HCT116 (cell line): ENCODE results near the gene ORC4. TPM values are rescaled to one million over a fixed set of nuclear protein-coding genes. Genes with fewer than 3 reads are reported as not detected.
A peak's percentile ranks its signal among the peaks of the same experiment; 100 is the strongest.

Source experiments
- ATAC-seq: fragments of 200-7000 bp; cut with Tn5 transposase; 2 replicates; pipeline ENCODE4 v1.9.1; 2020; ENCODE audit warnings: mild to moderate bottlenecking, moderate library complexity
- BruUV-seq: library from RNA; stranded (reverse); fragments of 400-500 nt; replicated peaks from 2 replicates; lab custom pipeline; 2021; lab: Mats Ljungman, UMichigan
- CTCF ChIA-PET: fragments of 300-600 bp; sonication (Branson Sonifier 250); formaldehyde crosslinking; loops from one replicate; lab custom pipeline; 2021; ENCODE audit warnings: antibody characterized with exemption; lab: Charles Lee
- POLR2A ChIA-PET: fragments of 300-600, 350-600 bp; sonication (Branson Sonifier 250); formaldehyde crosslinking; loops from one replicate; lab custom pipeline; 2021; ENCODE audit warnings: antibody characterized with exemption; lab: Charles Lee
- RAD21 ChIA-PET, 2 experiments: fragments of 300-600 bp; sonication (Branson Sonifier 250); formaldehyde crosslinking; loops; one replicate each; lab custom pipeline; 2023; ENCODE audit warnings: low total read pairs in 2 of 2; ENCODE audit not compliant: uncharacterized antibody in 2 of 2, unreplicated experiment in 2 of 2, low non-redundant PET in 1 of 2; lab: Charles Lee
- DNase-seq: peaks from one replicate; pipeline ENCODE4 v3.0.0-alpha.2; 2010; ENCODE audit warnings: low read depth, low spot score
- H2AFZ ChIP-seq: fragments of 200-600 bp; shearing (Covaris generic), sonication (generic); 2 replicates; pipeline ENCODE4 v1.6.1; 2017; ENCODE audit warnings: low read depth, mixed run types, mixed read lengths, antibody characterized with exemption, low read length; ENCODE audit not compliant: poor library complexity, severe bottlenecking
- H3K27ac ChIP-seq: 2 replicates; pipeline ENCODE4 v1.5.1; 2012; ENCODE audit warnings: low read depth, low read length
- H3K27me3 ChIP-seq: fragments of 200-600 bp; sonication (generic); 2 replicates; pipeline ENCODE4 v1.6.1; 2016; ENCODE audit warnings: mixed run types, low read length, mixed read lengths; ENCODE audit not compliant: insufficient read depth
- H3K36me3 ChIP-seq, 2 experiments: fragments of 200-500 bp in 1 of 2; fragments of 200-600 bp in 1 of 2; sonication (Bioruptor generic) in 1 of 2; sonication (generic) in 1 of 2; 2 replicates each; pipeline versions ENCODE4 v1.5.1 to v1.6.1; 2014 to 2016; ENCODE audit warnings: low read length in 2 of 2, inconsistent platforms in 1 of 2, mixed read lengths in 1 of 2, mixed run types in 1 of 2; ENCODE audit not compliant: insufficient read depth in 2 of 2, control insufficient read depth in 1 of 2
- H3K4me1 ChIP-seq, 2 experiments: fragments of 200-600 bp in 1 of 2; sonication (generic) in 1 of 2; 2 replicates each; pipeline versions ENCODE4 v1.5.1 to v1.6.1; 2012 to 2017; ENCODE audit warnings: low read length in 2 of 2, inconsistent platforms in 1 of 2, mild to moderate bottlenecking in 1 of 2, mixed read lengths in 1 of 2, mixed run types in 1 of 2, moderate library complexity in 1 of 2; ENCODE audit not compliant: insufficient read depth in 2 of 2, control insufficient read depth in 1 of 2
- H3K4me2 ChIP-seq: fragments of 200-600 bp; sonication (generic); 2 replicates; pipeline ENCODE4 v1.6.1; 2017; ENCODE audit warnings: mixed run types, low read length, mixed read lengths
- H3K4me3 ChIP-seq, 2 experiments: fragments of 200-600 bp in 1 of 2; sonication (generic) in 1 of 2; replicated peaks in 1 of 2; 2 replicates each; pipeline ENCODE4 v1.5.1; 2011 to 2016; ENCODE audit warnings: low read length in 2 of 2, control low read depth in 1 of 2, low read depth in 1 of 2, mild to moderate bottlenecking in 1 of 2, mixed read lengths in 1 of 2, mixed run types in 1 of 2
- H3K79me2 ChIP-seq: fragments of 200-600 bp; sonication (generic); 2 replicates; pipeline ENCODE4 v1.6.1; 2017; ENCODE audit warnings: mild to moderate bottlenecking, mixed run types, low read length, moderate library complexity, mixed read lengths; ENCODE audit not compliant: insufficient read depth
- H3K9ac ChIP-seq: fragments of 200-600 bp; sonication (generic); 2 replicates; pipeline ENCODE4 v1.6.1; 2016; ENCODE audit warnings: low read length, mixed read lengths
- H3K9me2 ChIP-seq: fragments of 200-600 bp; sonication (generic), shearing (Covaris generic); 2 replicates; pipeline ENCODE4 v1.6.1; 2017; ENCODE audit warnings: mixed run types, mild to moderate bottlenecking, moderate library complexity; ENCODE audit not compliant: insufficient read depth
- H3K9me3 ChIP-seq, 2 experiments: fragments of 200-500 bp in 1 of 2; fragments of 200-600 bp in 1 of 2; sonication (Bioruptor generic) in 1 of 2; sonication (generic) in 1 of 2; 2 replicates each; pipeline ENCODE4 v1.6.1; 2014 to 2017; ENCODE audit warnings: low read length in 2 of 2, mixed read lengths in 2 of 2, inconsistent platforms in 1 of 2, low read depth in 1 of 2, mild to moderate bottlenecking in 1 of 2, mixed run types in 1 of 2, moderate library complexity in 1 of 2; ENCODE audit not compliant: control insufficient read depth in 1 of 2, insufficient read depth in 1 of 2
- H4K20me1 ChIP-seq: fragments of 200-600 bp; sonication (generic), shearing (Covaris generic); 2 replicates; pipeline ENCODE4 v1.6.1; 2017; ENCODE audit warnings: mixed run types, mild to moderate bottlenecking, moderate library complexity; ENCODE audit not compliant: insufficient read depth
- EGR1 ChIP-seq: IDR thresholded peaks from 2 replicates; pipeline ENCODE4 v1.6.1; 2012; ENCODE audit warnings: low read depth
- ELF1 ChIP-seq: IDR thresholded peaks from 2 replicates; pipeline ENCODE4 v1.6.1; 2012; ENCODE audit warnings: low read depth, borderline replicate concordance
- EZH2 ChIP-seq: fragments of 200-600 bp; sonication (generic); IDR thresholded peaks from 2 replicates; pipeline ENCODE4 v1.6.1; 2017; ENCODE audit warnings: antibody characterized with exemption, mixed run types
- FOSL1 ChIP-seq: IDR thresholded peaks from 2 replicates; pipeline ENCODE4 v1.6.1; 2012; ENCODE audit warnings: low read depth
- JUND ChIP-seq: IDR thresholded peaks from 2 replicates; pipeline ENCODE4 v1.6.1; 2012
- POLR2A ChIP-seq: IDR thresholded peaks from 2 replicates; pipeline ENCODE4 v1.7.0; 2011; ENCODE audit warnings: borderline replicate concordance; ENCODE audit not compliant: insufficient read depth, insufficient read length; ENCODE audit errors: extremely low read depth
- POLR2AphosphoS5 ChIP-seq: IDR thresholded peaks from 2 replicates; pipeline ENCODE4 v1.6.1; 2011; ENCODE audit warnings: mild to moderate bottlenecking, low read depth, low read length, moderate library complexity
- RAD21 ChIP-seq: IDR thresholded peaks from 2 replicates; pipeline ENCODE4 v1.6.1; 2012; ENCODE audit warnings: low read depth, mild to moderate bottlenecking
- SIN3A ChIP-seq: IDR thresholded peaks from 2 replicates; pipeline ENCODE4 v1.6.1; 2012; ENCODE audit warnings: low read depth
- SP1 ChIP-seq: IDR thresholded peaks from 2 replicates; pipeline ENCODE4 v1.6.1; 2012; ENCODE audit warnings: low read depth
- TCF7L2 ChIP-seq: IDR thresholded peaks from 2 replicates; pipeline ENCODE4 v1.7.0; 2011; ENCODE audit warnings: borderline replicate concordance, inconsistent platforms; ENCODE audit not compliant: insufficient read depth, insufficient read length; ENCODE audit errors: extremely low read depth
- YY1 ChIP-seq: IDR thresholded peaks from 2 replicates; pipeline ENCODE4 v1.6.1; 2011; ENCODE audit warnings: low read length, low read depth, moderate library complexity, mild to moderate bottlenecking; ENCODE audit not compliant: insufficient replicate concordance; ENCODE audit errors: extremely low read depth
- ZFX ChIP-seq: fragments of 450-650 bp; IDR thresholded peaks from 2 replicates; pipeline ENCODE4 v1.6.1; 2017
- ZNF274 ChIP-seq: fragments of 200-500 bp; sonication (Bioruptor generic); IDR thresholded peaks from 2 replicates; pipeline ENCODE4 v1.6.1; 2014; ENCODE audit warnings: mild to moderate bottlenecking, low read depth, low read length, inconsistent platforms
- intact Hi-C: fragments of 100-400 bp; cut with micrococcal nuclease; formaldehyde crosslinking; loops from 2 replicates; pipeline ENCODE4 v1.10.0; 2022
- total RNA-seq: library from RNA; stranded (reverse); gene quantifications from one replicate; pipeline ENCODE4 v1.2.1, GENCODE V29; 2021; ENCODE audit not compliant: unreplicated experiment
- TF ChIP-seq, protein P1 (sequence below): IDR thresholded peaks from 2 replicates; pipeline ENCODE4 v1.6.1; 2012
- TF ChIP-seq, protein P2 (sequence below): IDR thresholded peaks from 2 replicates; pipeline ENCODE4 v1.6.1; 2011; ENCODE audit warnings: mild to moderate bottlenecking, low read length, moderate library complexity; ENCODE audit not compliant: insufficient replicate concordance; ENCODE audit errors: extremely low read depth
- TF ChIP-seq, protein P3 (sequence below): IDR thresholded peaks from 2 replicates; pipeline ENCODE4 v1.6.1; 2012; ENCODE audit warnings: low read depth
- TF ChIP-seq, protein P4 (sequence below), 3 experiments: fragments of 200-600 bp in 1 of 3; sonication (generic) in 1 of 3; IDR thresholded peaks in 2 of 3; conservative IDR thresholded peaks in 1 of 3; 2 replicates each; pipeline ENCODE4 v1.5.1; 2012 to 2017; ENCODE audit warnings: low read depth in 2 of 3, low read length in 2 of 3, antibody characterized with exemption in 1 of 3, borderline replicate concordance in 1 of 3, control low read depth in 1 of 3, mild to moderate bottlenecking in 1 of 3, mixed read lengths in 1 of 3, mixed run types in 1 of 3, moderate library complexity in 1 of 3; ENCODE audit not compliant: insufficient read depth in 1 of 3
- TF ChIP-seq, protein P5 (sequence below): IDR thresholded peaks from 2 replicates; pipeline ENCODE4 v1.6.1; 2012

The ORC4 gene
- total RNA-seq, 1 experiment from 2014 or later = 51.0 TPM

DNA sequence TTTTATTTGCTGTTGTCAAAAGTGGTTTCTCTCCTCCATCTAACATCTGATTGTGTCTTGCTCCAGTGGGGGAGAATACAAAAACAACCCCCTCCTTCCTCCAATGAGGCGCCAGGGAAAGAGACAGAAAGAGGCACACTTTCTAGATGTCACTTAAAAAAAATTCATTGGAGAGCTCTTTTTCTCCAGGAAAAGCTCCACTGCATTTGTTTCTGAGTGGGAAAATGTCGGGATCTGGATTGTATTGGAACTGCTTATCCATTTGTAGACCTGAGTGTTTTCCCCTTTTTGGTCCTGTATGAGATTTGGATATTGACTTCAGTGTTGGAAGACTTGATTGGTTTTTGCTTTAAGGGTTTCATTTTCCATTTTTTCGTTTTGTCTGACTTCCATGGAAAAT is 1.3 kb upstream of the ORC4 start:
- ChIA-PET POLR2A (no interaction called here), RAD21 (no interaction called here), CTCF (no interaction called here)
- Histone ChIP-seq H3K36me3 (no peaks in the 10 kb centered on the region), H3K9ac (peak overlapping the region; percentile 76), H3K27me3 (no peaks in the 10 kb centered on the region), H3K4me2 (peak overlapping the region; percentile 72), H3K9me2 (no peaks in the 10 kb centered on the region), H2AFZ (no peak overlapping the region)
- no TSS peak for BruUV-seq
- intact Hi-C loops = no loop called here
- TF ChIP-seq ZNF274 (no peak), EZH2 (no peak), TCF7L2 (no peak), JUND (no peak), ZFX (no peak), EGR1 (no peak), SIN3A (no peak), POLR2A (no peak), FOSL1 (no peak), POLR2AphosphoS5 (no peak), RAD21 (no peak), YY1 (no peak), ELF1 (no peak), SP1 (no peak)
- TF ChIP-seq, protein P1, sequence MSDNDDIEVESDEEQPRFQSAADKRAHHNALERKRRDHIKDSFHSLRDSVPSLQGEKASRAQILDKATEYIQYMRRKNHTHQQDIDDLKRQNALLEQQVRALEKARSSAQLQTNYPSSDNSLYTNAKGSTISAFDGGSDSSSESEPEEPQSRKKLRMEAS = no peak
- TF ChIP-seq, protein P2, sequence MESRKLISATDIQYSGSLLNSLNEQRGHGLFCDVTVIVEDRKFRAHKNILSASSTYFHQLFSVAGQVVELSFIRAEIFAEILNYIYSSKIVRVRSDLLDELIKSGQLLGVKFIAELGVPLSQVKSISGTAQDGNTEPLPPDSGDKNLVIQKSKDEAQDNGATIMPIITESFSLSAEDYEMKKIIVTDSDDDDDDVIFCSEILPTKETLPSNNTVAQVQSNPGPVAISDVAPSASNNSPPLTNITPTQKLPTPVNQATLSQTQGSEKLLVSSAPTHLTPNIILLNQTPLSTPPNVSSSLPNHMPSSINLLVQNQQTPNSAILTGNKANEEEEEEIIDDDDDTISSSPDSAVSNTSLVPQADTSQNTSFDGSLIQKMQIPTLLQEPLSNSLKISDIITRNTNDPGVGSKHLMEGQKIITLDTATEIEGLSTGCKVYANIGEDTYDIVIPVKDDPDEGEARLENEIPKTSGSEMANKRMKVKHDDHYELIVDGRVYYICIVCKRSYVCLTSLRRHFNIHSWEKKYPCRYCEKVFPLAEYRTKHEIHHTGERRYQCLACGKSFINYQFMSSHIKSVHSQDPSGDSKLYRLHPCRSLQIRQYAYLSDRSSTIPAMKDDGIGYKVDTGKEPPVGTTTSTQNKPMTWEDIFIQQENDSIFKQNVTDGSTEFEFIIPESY = no peak
- TF ChIP-seq, protein P3, sequence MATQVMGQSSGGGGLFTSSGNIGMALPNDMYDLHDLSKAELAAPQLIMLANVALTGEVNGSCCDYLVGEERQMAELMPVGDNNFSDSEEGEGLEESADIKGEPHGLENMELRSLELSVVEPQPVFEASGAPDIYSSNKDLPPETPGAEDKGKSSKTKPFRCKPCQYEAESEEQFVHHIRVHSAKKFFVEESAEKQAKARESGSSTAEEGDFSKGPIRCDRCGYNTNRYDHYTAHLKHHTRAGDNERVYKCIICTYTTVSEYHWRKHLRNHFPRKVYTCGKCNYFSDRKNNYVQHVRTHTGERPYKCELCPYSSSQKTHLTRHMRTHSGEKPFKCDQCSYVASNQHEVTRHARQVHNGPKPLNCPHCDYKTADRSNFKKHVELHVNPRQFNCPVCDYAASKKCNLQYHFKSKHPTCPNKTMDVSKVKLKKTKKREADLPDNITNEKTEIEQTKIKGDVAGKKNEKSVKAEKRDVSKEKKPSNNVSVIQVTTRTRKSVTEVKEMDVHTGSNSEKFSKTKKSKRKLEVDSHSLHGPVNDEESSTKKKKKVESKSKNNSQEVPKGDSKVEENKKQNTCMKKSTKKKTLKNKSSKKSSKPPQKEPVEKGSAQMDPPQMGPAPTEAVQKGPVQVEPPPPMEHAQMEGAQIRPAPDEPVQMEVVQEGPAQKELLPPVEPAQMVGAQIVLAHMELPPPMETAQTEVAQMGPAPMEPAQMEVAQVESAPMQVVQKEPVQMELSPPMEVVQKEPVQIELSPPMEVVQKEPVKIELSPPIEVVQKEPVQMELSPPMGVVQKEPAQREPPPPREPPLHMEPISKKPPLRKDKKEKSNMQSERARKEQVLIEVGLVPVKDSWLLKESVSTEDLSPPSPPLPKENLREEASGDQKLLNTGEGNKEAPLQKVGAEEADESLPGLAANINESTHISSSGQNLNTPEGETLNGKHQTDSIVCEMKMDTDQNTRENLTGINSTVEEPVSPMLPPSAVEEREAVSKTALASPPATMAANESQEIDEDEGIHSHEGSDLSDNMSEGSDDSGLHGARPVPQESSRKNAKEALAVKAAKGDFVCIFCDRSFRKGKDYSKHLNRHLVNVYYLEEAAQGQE = no peak
- TF ChIP-seq, protein P4, sequence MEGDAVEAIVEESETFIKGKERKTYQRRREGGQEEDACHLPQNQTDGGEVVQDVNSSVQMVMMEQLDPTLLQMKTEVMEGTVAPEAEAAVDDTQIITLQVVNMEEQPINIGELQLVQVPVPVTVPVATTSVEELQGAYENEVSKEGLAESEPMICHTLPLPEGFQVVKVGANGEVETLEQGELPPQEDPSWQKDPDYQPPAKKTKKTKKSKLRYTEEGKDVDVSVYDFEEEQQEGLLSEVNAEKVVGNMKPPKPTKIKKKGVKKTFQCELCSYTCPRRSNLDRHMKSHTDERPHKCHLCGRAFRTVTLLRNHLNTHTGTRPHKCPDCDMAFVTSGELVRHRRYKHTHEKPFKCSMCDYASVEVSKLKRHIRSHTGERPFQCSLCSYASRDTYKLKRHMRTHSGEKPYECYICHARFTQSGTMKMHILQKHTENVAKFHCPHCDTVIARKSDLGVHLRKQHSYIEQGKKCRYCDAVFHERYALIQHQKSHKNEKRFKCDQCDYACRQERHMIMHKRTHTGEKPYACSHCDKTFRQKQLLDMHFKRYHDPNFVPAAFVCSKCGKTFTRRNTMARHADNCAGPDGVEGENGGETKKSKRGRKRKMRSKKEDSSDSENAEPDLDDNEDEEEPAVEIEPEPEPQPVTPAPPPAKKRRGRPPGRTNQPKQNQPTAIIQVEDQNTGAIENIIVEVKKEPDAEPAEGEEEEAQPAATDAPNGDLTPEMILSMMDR (IDR thresholded peaks at IDR 0.05 in 2 of 3, conservative IDR thresholded peaks at IDR 0.05 in 1 of 3; ENCODE audit: borderline replicate concordance in 1 of 3, insufficient read depth in 1 of 3, low read depth in 2 of 3, low read length in 2 of 3) = no peak
- TF ChIP-seq, protein P5, sequence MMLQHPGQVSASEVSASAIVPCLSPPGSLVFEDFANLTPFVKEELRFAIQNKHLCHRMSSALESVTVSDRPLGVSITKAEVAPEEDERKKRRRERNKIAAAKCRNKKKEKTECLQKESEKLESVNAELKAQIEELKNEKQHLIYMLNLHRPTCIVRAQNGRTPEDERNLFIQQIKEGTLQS = no peak
- TF ChIP-seq, all 23 proteins: peak for 0
- Histone ChIP-seq H4K20me1 (no peaks in the 10 kb centered on the region), H3K4me1 (peaks cover 6 to 16% of the 10 kb centered on the region in 2 experiments; a peak in 3 of 4 replicates), H3K9me3 (no peaks in the 10 kb centered on the region), H3K79me2 (peaks cover 93% of the 10 kb centered on the region), H3K27ac (no peak overlapping the region), H3K4me3 (peak overlapping the region; percentile 71 to 79)
- DNase-seq (no peak), ATAC-seq (no peak)
